HepG2 (cell line): ENCODE results near the gene C2CD3. TPM values are rescaled to one million over a fixed set of nuclear protein-coding genes. Genes with fewer than 3 reads are reported as not detected.

Experiments
- ATAC-seq: fragments of 200-7000 bp; cut with Tn5 transposase; 3 replicates; pipeline ENCODE4 v1.9.1; 2020; ENCODE audit warnings: mild to moderate bottlenecking, moderate library complexity
- BruUV-seq: library from RNA; stranded (reverse); fragments of 400-500 nt; replicated peaks from 2 replicates; lab custom pipeline; 2021; lab: Mats Ljungman, UMichigan
- CTCF ChIA-PET: fragments of 300-600 bp; formaldehyde crosslinking; extraction: SDS; loops from one replicate; lab custom pipeline; 2021; ENCODE audit warnings: low total read pairs, inconsistent platforms, low intra/inter-chr PET ratio; lab: Yijun Ruan, JAX
- POLR2A ChIA-PET: fragments of 350-600 bp; sonication (Branson Sonifier 250); formaldehyde crosslinking; loops from one replicate; lab custom pipeline; 2020; ENCODE audit warnings: antibody characterized with exemption, inconsistent platforms; lab: Yijun Ruan, JAX
- DNase-seq: peaks from one replicate; pipeline ENCODE4 v3.0.0-alpha.2; 2015; ENCODE audit warnings: low spot score
- FAIRE-seq: peaks from 3 replicates; lab custom pipeline; 2011; peaks lifted over from hg19 to GRCh38; lab: Jason Lieb, UNC
- H2AFZ ChIP-seq: one replicate; pipeline ENCODE4 v1.6.1; 2011; ENCODE audit warnings: low read length, inconsistent platforms
- H3K27ac ChIP-seq: fragments of 300-600 bp; 3 replicates; pipeline ENCODE4 v1.8.0; 2011; ENCODE audit warnings: mixed run types, mild to moderate bottlenecking, mixed read lengths, low read length, inconsistent platforms; ENCODE audit not compliant: insufficient read depth; ENCODE audit errors: extremely low read length
- H3K27me3 ChIP-seq, 2 experiments: fragments of 200-600 bp in 1 of 2; 2 replicates in 1 of 2; 3 replicates in 1 of 2; pipeline versions ENCODE4 v1.6.0 to v1.8.0; 2011; ENCODE audit warnings: low read length in 2 of 2, mild to moderate bottlenecking in 2 of 2, moderate library complexity in 2 of 2, inconsistent platforms in 1 of 2; ENCODE audit not compliant: insufficient read depth in 2 of 2, control insufficient read depth in 1 of 2
- H3K36me3 ChIP-seq, 2 experiments: fragments of 200-600 bp in 1 of 2; replicated peaks in 1 of 2; 2 replicates in 1 of 2; 3 replicates in 1 of 2; pipeline versions ENCODE4 v1.5.1 to v1.8.0; 2011; ENCODE audit warnings: low read length in 2 of 2, inconsistent platforms in 1 of 2; ENCODE audit not compliant: insufficient read depth in 2 of 2, control insufficient read depth in 1 of 2
- H3K4me1 ChIP-seq: 2 replicates; pipeline ENCODE4 v1.5.1; 2012; ENCODE audit warnings: low read length, inconsistent platforms; ENCODE audit not compliant: insufficient read depth
- H3K4me2 ChIP-seq: 2 replicates; pipeline ENCODE4 v1.6.0; 2011; ENCODE audit warnings: low read depth, low read length, inconsistent platforms
- H3K4me3 ChIP-seq, 3 experiments: fragments of 200-600 bp in 1 of 3; sonication (generic), shearing (Covaris generic) in 1 of 3; replicated peaks in 1 of 3; 2 replicates each; pipeline ENCODE4 v1.5.1; 2011 to 2016; ENCODE audit warnings: low read length in 3 of 3, inconsistent platforms in 2 of 3, low read depth in 2 of 3, mild to moderate bottlenecking in 2 of 3, control low read depth in 1 of 3, mixed read lengths in 1 of 3; ENCODE audit not compliant: insufficient read depth in 1 of 3
- H3K79me2 ChIP-seq: one replicate; pipeline ENCODE4 v1.6.1; 2011; ENCODE audit warnings: low read length, inconsistent platforms; ENCODE audit not compliant: insufficient read depth
- H3K9ac ChIP-seq: 2 replicates; pipeline ENCODE4 v1.6.0; 2011; ENCODE audit warnings: mild to moderate bottlenecking, low read depth, low read length, inconsistent platforms; ENCODE audit not compliant: insufficient read depth
- H3K9me3 ChIP-seq: 2 replicates; pipeline ENCODE4 v1.5.1; 2012; ENCODE audit warnings: mild to moderate bottlenecking, low read length
- H4K20me1 ChIP-seq: 2 replicates; pipeline ENCODE4 v1.6.0; 2011; ENCODE audit warnings: inconsistent platforms, mild to moderate bottlenecking, low read length, moderate library complexity; ENCODE audit not compliant: insufficient read depth
- AGO1 ChIP-seq: fragments of 200-400 bp; formaldehyde crosslinking; IDR thresholded peaks from 2 replicates; pipeline ENCODE4 v1.6.1; 2017; ENCODE audit warnings: mild to moderate bottlenecking, low read depth, low read length, moderate library complexity; ENCODE audit not compliant: poor library complexity, severe bottlenecking
- CHD2 ChIP-seq: IDR thresholded peaks from 2 replicates; pipeline ENCODE4 v1.6.1; 2011; ENCODE audit warnings: low read depth, low read length, improper control_type of control experiment
- FOXK2 ChIP-seq: fragments of 450-650 bp; IDR thresholded peaks from 2 replicates; pipeline ENCODE4 v1.6.1; 2016
- IKZF4 ChIP-seq: sonication (generic); formaldehyde crosslinking; IDR thresholded peaks from 2 replicates; pipeline ENCODE4 v1.5.1; 2020; ENCODE audit warnings: borderline replicate concordance, mild to moderate bottlenecking, low read depth, missing genetic modification reagents; ENCODE audit errors: not compliant biosample characterization
- KAT8 ChIP-seq: IDR thresholded peaks from 2 replicates; pipeline ENCODE4 v1.6.1; 2016; ENCODE audit warnings: missing genetic modification reagents, missing compliant biosample characterization
- NFE2L2 ChIP-seq: fragments of 150-350 bp; IDR thresholded peaks from 2 replicates; pipeline ENCODE4 v1.6.1; 2014; ENCODE audit warnings: low read length
- SMYD3 ChIP-seq: sonication (generic); formaldehyde crosslinking; IDR thresholded peaks from 2 replicates; pipeline ENCODE4 v1.8.1; 2023; ENCODE audit warnings: mild to moderate bottlenecking, missing genetic modification reagents
- TRIM22 ChIP-seq: fragments of 450-650 bp; IDR thresholded peaks from 2 replicates; pipeline ENCODE4 v1.6.1; 2017
- ZBTB3 ChIP-seq: sonication (generic); formaldehyde crosslinking; IDR thresholded peaks from 2 replicates; pipeline ENCODE4 v1.4.0; 2020; ENCODE audit warnings: low read depth, mild to moderate bottlenecking, moderate library complexity, missing genetic modification reagents, borderline replicate concordance
- ZBTB42 ChIP-seq: sonication (generic); formaldehyde crosslinking; IDR thresholded peaks from 2 replicates; pipeline ENCODE4 v1.5.0; 2020; ENCODE audit warnings: mild to moderate bottlenecking, missing genetic modification reagents
- ZNF343 ChIP-seq: sonication (generic); formaldehyde crosslinking; IDR thresholded peaks from 2 replicates; pipeline ENCODE4 v1.4.0; 2020; ENCODE audit warnings: mild to moderate bottlenecking, missing genetic modification reagents
- ZNF710 ChIP-seq: sonication (generic); formaldehyde crosslinking; IDR thresholded peaks from 2 replicates; pipeline ENCODE4 v1.5.0; 2020; ENCODE audit warnings: mild to moderate bottlenecking, missing genetic modification reagents, borderline replicate concordance
- WGBS: methylation state at CpG from one replicate; pipeline ENCODE4 v1.1.6; 2017; ENCODE audit warnings: low lambda C conversion rate; 5-methylcytosine and 5-hydroxymethylcytosine counted together
- in situ Hi-C: cut with HindIII; loops from 2 replicates; pipeline ENCODE4 v1.10.0; 2017; ENCODE audit warnings: low pct_unique_long_range_greater_than_20kb; ENCODE audit not compliant: extremely low pct_ligation_motif_present
- intact Hi-C: fragments of 100-400 bp; cut with micrococcal nuclease; formaldehyde crosslinking; loops from one replicate; pipeline ENCODE4 v1.10.0; 2022; ENCODE audit not compliant: unreplicated experiment
- polyA plus RNA-seq, 8 experiments: library from polyadenylated mRNA; depleted of rRNA in 3 of 8; stranded (reverse) in 7 of 8; unstranded in 1 of 8; fragments of >200 nt; fragmentation: Illumina TruSeq in 4 of 8; extraction: Trizol in 4 of 8; gene quantifications; 2 replicates each; pipeline versions ENCODE4 v1.2.1 to v1.2.3, GENCODE V29; 2011 to 2016; ENCODE audit warnings: low read depth in 4 of 8, missing spikeins in 1 of 8, mixed read lengths in 1 of 8; ENCODE audit not compliant: insufficient read depth in 1 of 8
- total RNA-seq, 5 experiments: library from RNA; depleted of rRNA; stranded (reverse); fragments of >200 nt; fragmentation: Illumina TruSeq; extraction: Trizol; gene quantifications; 2 replicates each; pipeline ENCODE4 v1.2.3, GENCODE V29; 2016; ENCODE audit warnings: low read depth in 1 of 5
- TF ChIP-seq, protein P1 (sequence below): sonication (generic); formaldehyde crosslinking; IDR thresholded peaks from 2 replicates; pipeline ENCODE4 v1.8.1; 2022; ENCODE audit warnings: mild to moderate bottlenecking, missing genetic modification reagents
- TF ChIP-seq, protein P2 (sequence below): sonication (generic); formaldehyde crosslinking; IDR thresholded peaks from 2 replicates; pipeline ENCODE4 v1.4.0; 2020; ENCODE audit warnings: missing genetic modification reagents
- TF ChIP-seq, protein P3 (sequence below): sonication (generic); formaldehyde crosslinking; IDR thresholded peaks from 2 replicates; pipeline ENCODE4 v1.8.0; 2022; ENCODE audit warnings: low read depth, missing genetic modification reagents

C2CD3 gene
- total and polyA plus RNA-seq, 2 of the 13 experiments (the other 11 are each of a cell fraction or from before 2014, with no cell fraction given) = 5.5 to 6.4 TPM

DNA sequence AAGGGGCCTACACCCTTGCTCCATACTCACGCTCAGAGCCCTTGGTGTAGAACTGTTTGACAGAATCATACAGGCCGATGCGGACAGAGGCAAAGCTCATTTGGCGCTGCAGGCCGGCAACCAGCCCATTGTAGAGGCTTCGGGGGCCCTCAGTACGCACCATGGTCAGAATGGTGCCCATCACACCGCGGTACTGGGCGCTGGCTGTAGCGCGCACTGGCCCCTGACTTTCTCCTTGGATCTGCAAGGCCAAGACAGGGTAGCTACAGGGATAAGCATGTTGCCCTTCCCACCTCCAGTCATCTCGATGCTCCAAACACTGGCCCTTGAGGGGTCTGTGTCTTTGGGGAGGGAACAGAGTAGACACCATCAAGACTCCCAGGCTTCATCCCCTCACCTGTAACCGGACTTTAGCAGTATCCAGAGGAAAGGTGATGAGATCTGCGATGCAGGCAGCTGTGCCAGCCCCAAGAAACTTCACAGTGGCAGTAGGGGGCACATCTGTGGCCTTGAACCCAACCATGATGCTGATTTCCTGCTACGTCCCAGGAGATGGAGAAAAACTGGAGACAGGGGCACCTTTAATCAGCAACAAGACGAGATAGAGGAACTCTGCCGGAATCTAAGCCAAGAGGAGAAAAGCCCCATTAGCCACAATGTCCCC lies 192.8 kb downstream of the C2CD3 start:
- TF ChIP-seq NFE2L2 (no peak), TRIM22 (no peak), AGO1 (no peak), FOXK2 (no peak), ZNF710 (no peak), IKZF4 (CRISPR knock-in tag) (no peak), ZNF343 (CRISPR knock-in tag) (no peak), CHD2 (no peak), SMYD3 (CRISPR knock-in tag) (no peak), ZBTB3 (CRISPR knock-in tag) (no peak), ZBTB42 (CRISPR knock-in tag) (no peak), KAT8 (CRISPR knock-in tag) (no peak)
- TF ChIP-seq, protein P1, sequence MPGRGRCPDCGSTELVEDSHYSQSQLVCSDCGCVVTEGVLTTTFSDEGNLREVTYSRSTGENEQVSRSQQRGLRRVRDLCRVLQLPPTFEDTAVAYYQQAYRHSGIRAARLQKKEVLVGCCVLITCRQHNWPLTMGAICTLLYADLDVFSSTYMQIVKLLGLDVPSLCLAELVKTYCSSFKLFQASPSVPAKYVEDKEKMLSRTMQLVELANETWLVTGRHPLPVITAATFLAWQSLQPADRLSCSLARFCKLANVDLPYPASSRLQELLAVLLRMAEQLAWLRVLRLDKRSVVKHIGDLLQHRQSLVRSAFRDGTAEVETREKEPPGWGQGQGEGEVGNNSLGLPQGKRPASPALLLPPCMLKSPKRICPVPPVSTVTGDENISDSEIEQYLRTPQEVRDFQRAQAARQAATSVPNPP (CRISPR knock-in tag) = no peak
- TF ChIP-seq, protein P2, sequence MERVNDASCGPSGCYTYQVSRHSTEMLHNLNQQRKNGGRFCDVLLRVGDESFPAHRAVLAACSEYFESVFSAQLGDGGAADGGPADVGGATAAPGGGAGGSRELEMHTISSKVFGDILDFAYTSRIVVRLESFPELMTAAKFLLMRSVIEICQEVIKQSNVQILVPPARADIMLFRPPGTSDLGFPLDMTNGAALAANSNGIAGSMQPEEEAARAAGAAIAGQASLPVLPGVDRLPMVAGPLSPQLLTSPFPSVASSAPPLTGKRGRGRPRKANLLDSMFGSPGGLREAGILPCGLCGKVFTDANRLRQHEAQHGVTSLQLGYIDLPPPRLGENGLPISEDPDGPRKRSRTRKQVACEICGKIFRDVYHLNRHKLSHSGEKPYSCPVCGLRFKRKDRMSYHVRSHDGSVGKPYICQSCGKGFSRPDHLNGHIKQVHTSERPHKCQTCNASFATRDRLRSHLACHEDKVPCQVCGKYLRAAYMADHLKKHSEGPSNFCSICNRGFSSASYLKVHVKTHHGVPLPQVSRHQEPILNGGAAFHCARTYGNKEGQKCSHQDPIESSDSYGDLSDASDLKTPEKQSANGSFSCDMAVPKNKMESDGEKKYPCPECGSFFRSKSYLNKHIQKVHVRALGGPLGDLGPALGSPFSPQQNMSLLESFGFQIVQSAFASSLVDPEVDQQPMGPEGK (CRISPR knock-in tag) = no peak
- TF ChIP-seq, protein P3, sequence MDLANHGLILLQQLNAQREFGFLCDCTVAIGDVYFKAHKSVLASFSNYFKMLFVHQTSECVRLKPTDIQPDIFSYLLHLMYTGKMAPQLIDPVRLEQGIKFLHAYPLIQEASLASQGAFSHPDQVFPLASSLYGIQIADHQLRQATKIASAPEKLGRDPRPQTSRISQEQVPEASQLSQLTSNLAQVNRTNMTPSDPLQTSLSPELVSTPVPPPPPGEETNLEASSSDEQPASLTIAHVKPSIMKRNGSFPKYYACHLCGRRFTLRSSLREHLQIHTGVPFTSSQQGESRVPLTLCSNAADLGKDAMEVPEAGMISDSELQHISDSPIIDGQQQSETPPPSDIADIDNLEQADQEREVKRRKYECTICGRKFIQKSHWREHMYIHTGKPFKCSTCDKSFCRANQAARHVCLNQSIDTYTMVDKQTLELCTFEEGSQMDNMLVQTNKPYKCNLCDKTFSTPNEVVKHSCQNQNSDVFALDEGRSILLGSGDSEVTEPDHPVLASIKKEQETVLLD (CRISPR knock-in tag) = no peak

More for the DNA sequence above, 192.8 kb downstream of the C2CD3 start:
- in situ Hi-C loops = no loop called here
- ChIA-PET CTCF (no interaction called here), POLR2A (no interaction called here)
- Histone ChIP-seq H2AFZ (no peak overlapping the region), H3K79me2 (peaks cover 3% of the 10 kb centered on the region), H3K9ac (no peak overlapping the region), H3K9me3 (no peaks in the 10 kb centered on the region), H3K27me3 (no peaks in the 10 kb centered on the region), H3K4me1 (peaks cover 31% of the 10 kb centered on the region), H4K20me1 (no peaks in the 10 kb centered on the region), H3K4me2 (no peak overlapping the region), H3K4me3 (no peak overlapping the region), H3K36me3 (peaks cover 16 to 47% of the 10 kb centered on the region in 2 experiments; a peak in 4 of 5 replicates), H3K27ac (no peak overlapping the region)
- ATAC-seq (no peak), DNase-seq (no peak), FAIRE-seq (no peak)
- 98% methylated on average over 14 of the region's 18 CpGs for WGBS
- BruUV-seq = no TSS peak
- intact Hi-C loops = no loop called here
